ENCODE results near the gene KCTD16.

KCTD16 gene

GRCh38 chr5:144284931-144285502 is 114.3 kb downstream of the KCTD16 start:
- DNase-seq (ENCODE audit: low read depth) = no peak

DNA sequence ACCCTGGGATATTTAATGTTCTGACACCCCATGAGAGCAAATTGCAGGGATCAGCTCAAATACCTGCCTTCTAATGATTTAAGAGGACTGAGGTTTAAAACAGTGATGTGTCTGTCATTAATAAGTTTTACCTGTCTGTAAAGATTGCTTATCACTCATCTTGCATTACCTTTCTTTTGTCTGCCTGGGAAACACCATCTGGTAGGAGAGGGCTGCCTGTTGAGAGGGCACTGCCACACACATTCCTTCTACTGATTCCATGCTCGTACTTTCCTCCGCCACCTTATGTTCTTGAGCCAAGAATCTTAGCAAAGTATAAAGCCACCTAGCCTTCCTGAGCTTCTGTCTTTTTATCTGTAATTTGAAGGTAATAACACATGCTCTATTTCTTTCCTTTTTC is 118.6 kb downstream of the KCTD16 start:
- no peak for DNase-seq (ENCODE audit: low read depth)

- no peak for DNase-seq (ENCODE audit: low read depth)
These were observed 121.4 kb downstream of the KCTD16 start for GRCh38 chr5:144292029-144292428.

- DNase-seq (ENCODE audit: low read depth) = no peak
These were observed 124.6 kb downstream of the KCTD16 start for GRCh38 chr5:144295284-144295683.

DNA sequence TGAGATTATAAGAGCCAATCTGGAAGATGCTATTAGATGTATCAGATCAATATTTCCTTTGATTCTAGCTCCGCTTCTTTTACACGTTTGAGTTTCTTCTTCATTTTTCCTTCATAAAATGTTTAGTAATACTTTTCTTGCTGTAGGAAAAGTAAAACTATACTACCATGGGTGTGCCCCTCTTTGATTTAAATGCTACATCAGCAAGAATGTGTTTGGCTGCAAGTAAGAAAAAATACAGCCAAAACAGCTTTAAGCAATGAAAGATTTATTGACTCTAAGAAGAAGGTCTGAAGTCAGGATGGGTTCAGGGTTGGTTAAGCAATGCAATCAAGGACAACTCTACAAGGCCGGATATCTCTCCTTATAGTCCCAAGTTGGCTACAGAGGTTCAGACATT is 126.4 kb downstream of the KCTD16 start:
- no peak for DNase-seq (ENCODE audit: low read depth)

DNA sequence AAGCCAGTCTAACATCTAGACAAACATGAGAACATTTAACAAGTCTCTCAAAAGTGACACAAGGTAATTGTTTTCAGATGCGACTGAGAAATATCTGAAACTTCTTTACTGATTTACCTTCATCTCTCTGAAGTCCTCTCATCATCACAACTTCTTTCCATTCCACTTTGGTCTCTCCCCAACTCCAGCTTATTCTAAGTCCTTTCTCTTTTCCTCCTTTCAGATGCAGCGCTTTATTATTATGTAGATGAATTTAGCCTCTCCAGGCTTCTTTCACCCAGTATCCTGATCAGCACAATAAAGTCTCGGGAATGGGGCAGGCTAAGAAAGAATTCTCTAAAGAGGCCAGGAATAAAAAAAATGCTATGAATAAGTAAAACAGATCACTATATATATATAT is 128.0 kb downstream of the KCTD16 start:
- no peak for DNase-seq (ENCODE audit: low read depth)

DNA sequence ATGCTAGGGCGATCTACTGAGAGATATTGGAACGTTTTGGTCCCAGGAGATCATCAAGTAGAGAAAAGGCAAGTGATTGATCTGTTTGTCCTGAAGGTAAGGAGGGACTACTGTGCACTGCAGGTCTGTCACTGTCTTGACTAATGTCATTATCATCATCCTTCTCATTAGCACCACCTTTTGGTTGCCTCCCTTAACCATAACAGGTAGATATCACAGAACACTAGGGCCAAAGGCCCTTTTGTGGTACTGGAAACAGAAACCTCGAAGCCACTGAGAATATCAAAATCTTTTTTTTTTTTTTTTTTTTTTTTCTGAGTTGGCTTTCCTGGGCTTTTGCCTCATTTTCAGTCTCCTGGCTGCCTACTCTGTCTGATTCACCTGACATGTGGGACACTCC is 134.0 kb downstream of the KCTD16 start:
- DNase-seq (ENCODE audit: low read depth) = no peak

DNA sequence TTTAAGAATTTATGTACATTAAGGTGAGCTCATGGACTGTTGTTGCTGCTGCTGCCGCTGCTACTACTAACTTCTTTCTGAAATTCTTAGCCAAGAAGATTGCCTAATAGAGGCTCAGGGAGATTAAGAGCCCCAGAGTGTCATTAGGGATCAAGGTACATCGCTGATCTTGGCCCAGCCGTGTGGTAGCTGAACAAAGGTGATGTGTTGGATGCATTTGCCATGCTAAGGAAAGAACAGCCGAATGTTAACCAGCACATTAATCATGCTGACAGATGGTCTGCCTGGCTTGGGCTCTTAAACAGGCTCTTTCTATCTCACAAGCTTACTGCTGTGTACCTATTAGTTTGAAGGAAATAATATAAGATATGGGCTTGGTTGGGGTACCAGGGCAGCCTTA is 137.1 kb downstream of the KCTD16 start:
- no peak for DNase-seq (ENCODE audit: low read depth)

DNA sequence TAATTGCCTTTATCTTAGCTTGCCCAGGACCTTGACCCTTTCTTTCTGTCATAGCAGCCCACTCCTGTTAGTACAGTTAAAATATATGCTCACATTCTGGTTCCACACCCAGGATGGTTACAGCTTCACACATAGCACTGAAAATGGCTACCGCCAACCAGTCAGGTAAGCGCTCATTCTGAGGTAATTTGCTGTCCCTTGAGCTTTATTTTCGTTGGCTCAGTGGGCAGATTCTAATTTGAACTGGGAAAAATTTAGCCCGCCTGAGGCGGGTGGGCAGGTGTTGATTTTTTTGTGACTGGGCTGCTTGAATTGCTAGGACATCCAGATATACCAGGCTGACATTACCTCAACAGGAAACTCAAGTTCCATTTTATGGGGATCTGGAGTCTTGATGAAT is 137.5 kb downstream of the KCTD16 start:
- DNase-seq (ENCODE audit: low read depth) = no peak

DNA sequence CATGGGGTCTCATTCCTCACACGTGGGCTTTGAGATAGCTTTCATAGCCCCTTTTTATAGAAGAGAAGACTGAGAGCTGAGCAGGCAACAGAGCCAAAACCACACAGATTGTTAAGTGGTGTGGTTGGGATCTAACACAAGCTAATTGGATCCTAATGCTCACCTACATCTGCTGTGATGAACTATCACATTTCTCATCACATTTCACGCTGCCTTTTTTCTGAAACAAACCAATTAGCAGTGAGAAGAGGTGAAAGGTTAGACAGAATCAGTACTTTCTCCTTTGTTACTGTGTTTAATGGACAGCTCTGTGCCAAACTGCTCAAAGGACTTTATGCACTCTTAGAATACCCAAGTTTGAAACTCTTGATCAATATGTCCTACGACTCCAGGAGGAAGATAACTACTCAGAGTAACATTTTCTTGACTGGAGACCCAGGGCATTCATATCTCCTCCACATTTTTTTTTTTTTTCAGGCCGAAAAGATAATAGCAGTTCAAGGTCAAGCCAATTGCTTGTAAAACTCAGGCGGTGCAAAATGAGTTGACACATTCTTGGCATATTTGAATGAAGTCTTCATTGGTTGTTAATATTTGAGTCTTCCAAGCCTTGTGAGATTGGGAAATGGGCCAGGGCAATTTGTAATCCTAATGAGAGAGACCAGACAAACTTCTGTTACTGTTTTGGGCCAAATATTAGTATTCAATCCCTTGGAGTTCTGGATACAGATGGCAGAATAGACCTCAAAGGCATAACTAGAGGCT is 138.4 kb downstream of the KCTD16 start:
- DNase-seq (ENCODE audit: low read depth) = no peak

DNA sequence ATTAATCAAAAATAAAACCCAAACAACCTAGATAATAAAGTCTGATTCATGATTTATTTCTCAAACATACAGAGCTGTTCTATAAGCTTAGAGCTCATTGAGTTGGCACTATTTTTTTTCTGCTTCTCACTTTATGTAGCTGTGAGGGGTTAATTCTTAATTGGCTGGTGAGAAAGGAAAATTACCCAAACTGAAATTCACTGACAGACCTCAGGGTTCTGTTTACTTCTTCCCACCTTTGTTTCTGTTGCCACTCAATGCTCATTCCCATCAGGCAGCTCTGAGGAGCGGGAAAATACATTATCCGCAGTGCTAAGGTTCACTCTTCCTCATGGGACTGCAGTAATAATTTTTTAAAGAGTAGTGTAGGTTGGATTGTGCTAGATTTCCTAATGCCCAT is 139.9 kb downstream of the KCTD16 start:
- DNase-seq (ENCODE audit: low read depth) = no peak

DNA sequence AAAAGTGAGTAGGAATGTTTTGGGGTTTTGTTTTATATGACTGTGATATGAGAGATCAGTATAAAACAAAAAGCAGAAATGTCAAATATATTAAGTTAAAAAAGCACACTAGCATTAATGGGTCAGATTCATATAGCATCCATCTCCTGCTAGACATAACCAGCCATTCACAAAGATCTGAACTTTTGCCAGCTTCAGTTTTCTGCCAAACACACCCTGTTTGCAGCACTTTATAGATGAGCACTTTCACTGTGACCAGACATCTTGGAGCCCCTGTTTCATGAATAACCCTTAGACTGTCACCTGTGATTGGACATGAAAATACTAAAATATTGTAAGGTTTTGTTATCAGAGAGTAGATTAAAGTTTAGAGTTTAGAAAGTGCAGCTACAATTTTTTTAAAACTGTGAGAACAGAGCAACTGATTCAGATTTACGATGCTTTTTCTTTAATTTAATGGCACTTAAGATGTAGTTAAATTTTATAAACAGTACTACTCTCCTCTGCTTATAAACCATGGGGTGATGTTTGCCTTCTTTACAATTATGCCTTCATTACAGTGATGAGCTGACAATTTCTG is 142.6 kb downstream of the KCTD16 start:
- no peak for DNase-seq (ENCODE audit: low read depth)

- no peak for DNase-seq (ENCODE audit: low read depth)
These were observed 144.4 kb downstream of the KCTD16 start for GRCh38 chr5:144315026-144315425.

- DNase-seq (ENCODE audit: low read depth) = no peak
These were observed 145.4 kb downstream of the KCTD16 start for GRCh38 chr5:144315994-144316634.

- DNase-seq (ENCODE audit: low read depth) = no peak
These were observed 147.3 kb downstream of the KCTD16 start for GRCh38 chr5:144318011-144318410.

DNA sequence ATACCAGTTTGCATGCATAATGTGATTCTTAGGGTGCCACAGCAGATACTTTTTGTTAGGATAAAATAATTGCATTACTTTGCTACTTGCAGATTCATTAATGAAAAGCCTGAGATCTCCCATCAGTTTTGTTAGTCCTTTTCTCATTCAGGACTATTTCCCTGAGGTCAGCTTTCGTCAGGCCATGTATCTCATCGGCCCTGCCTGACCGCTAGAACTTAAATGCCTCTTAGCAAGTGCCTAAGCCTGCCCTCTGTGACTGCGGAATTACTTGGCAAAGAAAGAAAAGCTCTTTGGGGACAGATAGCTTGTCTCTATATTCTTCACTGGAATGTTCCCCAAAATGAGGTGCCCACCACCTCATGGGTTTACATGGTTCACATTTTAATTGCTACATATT is 147.8 kb downstream of the KCTD16 start:
- DNase-seq (ENCODE audit: low read depth) = no peak

- no peak for DNase-seq (ENCODE audit: low read depth)
These were observed 152.5 kb downstream of the KCTD16 start for GRCh38 chr5:144323181-144323580.

DNA sequence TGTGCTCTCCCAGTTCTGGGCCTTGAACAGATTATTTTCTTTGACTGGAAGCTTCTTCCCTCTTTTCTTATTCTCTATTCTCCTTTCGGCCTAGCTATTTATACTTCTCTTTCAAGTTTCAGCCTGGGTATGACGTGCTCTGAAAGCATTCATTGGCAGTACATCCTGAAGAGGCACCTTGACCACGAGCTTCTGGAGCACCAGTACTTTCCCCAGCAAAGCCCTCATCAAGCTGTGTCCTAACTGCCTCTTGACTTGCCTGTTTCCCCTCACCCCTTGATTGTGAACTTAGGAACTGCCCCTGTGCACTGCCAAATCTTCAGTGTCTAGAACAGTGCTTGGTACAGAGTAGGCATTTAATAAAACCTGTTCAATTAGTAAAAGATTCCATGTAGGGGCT is 154.9 kb downstream of the KCTD16 start:
- DNase-seq (ENCODE audit: low read depth) = no peak

- no peak for DNase-seq (ENCODE audit: low read depth)
These were observed 157.8 kb downstream of the KCTD16 start for GRCh38 chr5:144328494-144328893.

GRCh38 chr5:144328980-144329379 is 158.3 kb downstream of the KCTD16 start:
- no peak for DNase-seq (ENCODE audit: low read depth)

- DNase-seq (ENCODE audit: low read depth) = no peak
These were observed 159.0 kb downstream of the KCTD16 start for GRCh38 chr5:144329681-144330080.

- no peak for DNase-seq (ENCODE audit: low read depth)
These were observed 160.7 kb downstream of the KCTD16 start for GRCh38 chr5:144331361-144331760.

- DNase-seq (ENCODE audit: low read depth) = no peak
These were observed 161.6 kb downstream of the KCTD16 start for GRCh38 chr5:144332265-144332664.

All from non-pigmented ciliary epithelial cell (primary cell).